HTERT RPE-1 (cell line): ENCODE results near the gene PRKCE.

Source experiments
- in situ Hi-C: fragments of 300-500 bp; cut with MboI; formaldehyde crosslinking; loops from 4 replicates; pipeline ENCODE4 v1.14.3; 2020; ENCODE audit warnings: low sequenced_read_pairs

PRKCE gene

DNA sequence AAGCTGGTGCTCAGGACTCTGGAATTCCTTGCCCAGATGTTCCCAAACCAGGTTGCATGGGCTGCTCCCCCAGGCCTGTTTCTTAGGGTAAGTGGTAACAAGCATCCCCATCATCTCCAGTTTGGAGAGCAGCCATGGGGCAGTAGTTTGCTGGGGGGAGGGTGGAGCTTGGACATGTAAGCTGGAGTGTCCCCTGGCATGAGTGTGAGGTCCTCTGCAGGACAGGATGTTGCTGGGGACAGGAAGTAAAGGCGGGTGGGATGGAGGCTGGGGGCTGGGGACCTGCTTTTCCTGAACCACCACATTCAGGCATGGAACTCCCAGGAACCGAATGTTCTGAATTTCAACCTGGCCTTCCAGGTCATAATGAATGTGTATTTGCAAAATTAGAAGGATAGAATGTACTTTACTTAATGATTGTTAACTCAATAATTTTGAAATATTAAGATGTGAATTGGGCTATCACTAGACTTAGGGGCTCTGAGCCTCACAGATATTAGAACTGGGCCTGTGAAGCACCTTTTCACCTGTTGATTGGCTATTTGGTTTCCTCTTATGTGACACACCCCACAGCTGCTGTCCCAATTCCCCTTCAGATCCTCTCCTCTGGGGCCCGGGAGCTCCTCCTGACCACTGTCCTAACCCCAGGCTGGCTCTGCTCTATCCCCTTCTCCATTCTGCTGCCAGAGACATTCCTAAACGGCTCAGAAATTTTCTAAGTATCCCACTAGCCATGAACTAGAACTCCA, 579.4 kb downstream of the PRKCE start:
- in situ Hi-C loops: no loop called here

DNA sequence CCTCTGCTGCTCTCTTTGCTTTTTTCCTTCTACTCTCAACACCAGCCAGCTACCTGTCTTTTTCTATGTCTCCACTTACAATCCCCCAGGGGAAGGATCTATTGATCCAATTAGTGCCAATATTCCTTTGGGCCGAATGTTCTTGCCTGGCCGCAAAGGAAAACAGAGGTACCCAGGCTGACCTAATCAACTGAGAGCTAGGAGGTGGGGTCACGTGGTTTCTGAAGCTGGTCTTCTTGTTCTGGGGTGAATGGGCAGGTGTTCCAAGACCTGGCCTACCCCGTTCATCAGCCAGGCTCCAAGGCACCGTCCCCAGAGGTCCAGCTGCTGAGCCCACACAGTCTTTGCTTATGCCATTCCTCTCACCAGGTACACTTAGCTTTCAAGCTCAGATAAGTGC, 580.2 kb downstream of the PRKCE start:
- in situ Hi-C loops: no loop called here

DNA sequence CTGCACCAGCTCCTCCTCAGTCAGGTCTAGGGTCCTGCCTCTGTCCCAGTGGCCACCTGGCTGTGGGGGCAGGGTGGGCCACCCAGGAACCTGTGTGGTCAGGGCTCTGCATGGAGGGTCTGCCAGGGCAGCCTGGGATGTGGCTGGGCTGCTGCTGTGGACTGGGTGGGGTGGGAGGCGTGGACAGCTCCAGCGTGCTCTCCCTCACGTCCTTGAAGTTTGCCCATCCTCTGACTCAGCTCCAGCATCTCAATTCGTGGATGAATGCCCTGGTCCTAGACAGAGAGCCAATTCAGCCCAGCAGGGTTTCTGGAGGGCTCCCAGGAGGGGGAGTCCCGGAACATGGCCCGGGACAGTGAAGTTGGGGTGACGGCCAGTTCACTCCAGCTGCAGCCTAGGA, 581.4 kb downstream of the PRKCE start:
- in situ Hi-C loops: no loop called here

- in situ Hi-C loops: no loop called here
These were observed 584.8 kb downstream of the PRKCE start for GRCh38 chr2:46236006-46236875.

- in situ Hi-C loops: no loop called here
These were observed 585.7 kb downstream of the PRKCE start for GRCh38 chr2:46236876-46237859.
